HUES6 (cell line): ENCODE data around the gene EFCAB11.

Source experiments
- H3K27ac ChIP-seq: 2 replicates; pipeline ENCODE4 v1.7.0; 2013; ENCODE audit warnings: low read depth, mild to moderate bottlenecking, low read length, inconsistent platforms
- H3K27me3 ChIP-seq: 2 replicates; pipeline ENCODE4 v1.6.1; 2013; ENCODE audit warnings: low read length; ENCODE audit not compliant: control insufficient read depth, insufficient read depth
- H3K36me3 ChIP-seq: 2 replicates; pipeline ENCODE4 v1.6.1; 2013; ENCODE audit warnings: low read length; ENCODE audit not compliant: control insufficient read depth, insufficient read depth
- H3K4me1 ChIP-seq: 2 replicates; pipeline ENCODE4 v1.6.1; 2013; ENCODE audit warnings: low read length; ENCODE audit not compliant: control insufficient read depth, insufficient read depth
- H3K4me3 ChIP-seq: 2 replicates; pipeline ENCODE4 v1.5.1; 2013; ENCODE audit warnings: low read depth, low read length
- H3K9ac ChIP-seq: one replicate; pipeline ENCODE4 v1.6.1; 2013; ENCODE audit warnings: mild to moderate bottlenecking, low read length
- H3K9me3 ChIP-seq: 2 replicates; pipeline ENCODE4 v1.6.1; 2013; ENCODE audit warnings: low read depth, low read length; ENCODE audit not compliant: control insufficient read depth, insufficient read depth

EFCAB11 gene

GRCh38 chr14:89767131-89767530 is 187.4 kb downstream of the EFCAB11 start:
- Histone ChIP-seq H3K27me3 (no peaks in the 10 kb centered on the region), H3K4me3 (no peak overlapping the region), H3K4me1 (peaks cover 14% of the 10 kb centered on the region), H3K9me3 (0 out of 2 replicates have a peak, but pooled peaks cover 2% of the 10 kb centered on the region), H3K27ac (no peak overlapping the region), H3K36me3 (no peaks in the 10 kb centered on the region), H3K9ac (no peak overlapping the region)

- 0 out of 2 replicates have a peak, but pooled peaks cover 2% of the 10 kb centered on the region for H3K9me3 ChIP-seq
- H3K36me3 ChIP-seq, result no peaks in the 10 kb centered on the region
- H3K27ac ChIP-seq, result no peak overlapping the region
- no peaks in the 10 kb centered on the region for H3K4me1 ChIP-seq
- no peaks in the 10 kb centered on the region for H3K27me3 ChIP-seq
- no peak overlapping the region for H3K9ac ChIP-seq
- no peak overlapping the region for H3K4me3 ChIP-seq
Measured at GRCh38 chr14:89765346-89765745, 189.2 kb downstream of the EFCAB11 start.

GRCh38 chr14:89760086-89760485 is 194.4 kb downstream of the EFCAB11 start:
- H3K4me1 ChIP-seq, result no peaks in the 10 kb centered on the region
- H3K4me3 ChIP-seq, result no peak overlapping the region
- H3K27ac ChIP-seq, result no peak overlapping the region
- no peak overlapping the region for H3K9ac ChIP-seq
- H3K36me3 ChIP-seq, result no peaks in the 10 kb centered on the region
- H3K27me3 ChIP-seq, result no peaks in the 10 kb centered on the region
- peaks cover 6% of the 10 kb centered on the region for H3K9me3 ChIP-seq

GRCh38 chr14:89757313-89757939 is 197.1 kb downstream of the EFCAB11 start:
- Histone ChIP-seq H3K9me3 (peaks cover 8% of the 10 kb centered on the region), H3K27me3 (no peaks in the 10 kb centered on the region), H3K4me1 (no peaks in the 10 kb centered on the region), H3K27ac (no peak overlapping the region), H3K36me3 (no peaks in the 10 kb centered on the region), H3K4me3 (no peak overlapping the region), H3K9ac (no peak overlapping the region)

GRCh38 chr14:89755816-89756215 is 198.7 kb downstream of the EFCAB11 start:
- no peak overlapping the region for H3K9ac ChIP-seq

GRCh38 chr14:89753828-89754412 is 200.6 kb downstream of the EFCAB11 start:
- Histone ChIP-seq H3K27me3 (no peaks in the 10 kb centered on the region), H3K4me3 (no peak overlapping the region), H3K9me3 (peaks cover 8% of the 10 kb centered on the region), H3K36me3 (no peaks in the 10 kb centered on the region), H3K27ac (no peak overlapping the region), H3K9ac (no peak overlapping the region), H3K4me1 (no peaks in the 10 kb centered on the region)

More at GRCh38 chr14:89755816-89756215, 198.7 kb downstream of the EFCAB11 start:
- no peaks in the 10 kb centered on the region for H3K36me3 ChIP-seq
- H3K27me3 ChIP-seq, result no peaks in the 10 kb centered on the region
- H3K4me3 ChIP-seq, result no peak overlapping the region
- H3K27ac ChIP-seq, result no peak overlapping the region
- no peaks in the 10 kb centered on the region for H3K4me1 ChIP-seq
- H3K9me3 ChIP-seq, result peaks cover 8% of the 10 kb centered on the region

- no peaks in the 10 kb centered on the region for H3K27me3 ChIP-seq
- no peaks in the 10 kb centered on the region for H3K4me1 ChIP-seq
- no peak overlapping the region for H3K9ac ChIP-seq
- no peak overlapping the region for H3K4me3 ChIP-seq
- H3K36me3 ChIP-seq, result no peaks in the 10 kb centered on the region
- peaks cover 15% of the 10 kb centered on the region for H3K9me3 ChIP-seq
- no peak overlapping the region for H3K27ac ChIP-seq
Measured at GRCh38 chr14:89750908-89751392, 203.6 kb downstream of the EFCAB11 start.

GRCh38 chr14:89750281-89750755 is 204.2 kb downstream of the EFCAB11 start:
- no peak overlapping the region for H3K4me3 ChIP-seq
- no peak overlapping the region for H3K27ac ChIP-seq
- no peak overlapping the region for H3K9ac ChIP-seq
- peaks cover 10% of the 10 kb centered on the region; the same call in 1 of the 2 replicates for H3K9me3 ChIP-seq
- no peaks in the 10 kb centered on the region for H3K36me3 ChIP-seq
- no peaks in the 10 kb centered on the region for H3K27me3 ChIP-seq
- no peaks in the 10 kb centered on the region for H3K4me1 ChIP-seq

GRCh38 chr14:89748004-89748403 is 206.5 kb downstream of the EFCAB11 start:
- Histone ChIP-seq H3K27me3 (no peaks in the 10 kb centered on the region), H3K27ac (no peak overlapping the region), H3K4me3 (no peak overlapping the region), H3K9ac (no peak overlapping the region), H3K36me3 (no peaks in the 10 kb centered on the region), H3K4me1 (no peaks in the 10 kb centered on the region), H3K9me3 (peaks cover 14% of the 10 kb centered on the region; the same call in 1 of the 2 replicates)

- Histone ChIP-seq H3K4me1 (no peaks in the 10 kb centered on the region), H3K27me3 (no peaks in the 10 kb centered on the region), H3K27ac (no peak overlapping the region), H3K9ac (no peak overlapping the region), H3K9me3 (peaks cover 22% of the 10 kb centered on the region), H3K36me3 (no peaks in the 10 kb centered on the region), H3K4me3 (no peak overlapping the region)
Measured at GRCh38 chr14:89747126-89747525, 207.4 kb downstream of the EFCAB11 start.

- Histone ChIP-seq H3K9ac (no peak overlapping the region), H3K27ac (no peak overlapping the region), H3K4me1 (no peaks in the 10 kb centered on the region), H3K4me3 (no peak overlapping the region), H3K9me3 (peaks cover 27% of the 10 kb centered on the region), H3K27me3 (no peaks in the 10 kb centered on the region), H3K36me3 (no peaks in the 10 kb centered on the region)
Measured at GRCh38 chr14:89746654-89747053, 207.9 kb downstream of the EFCAB11 start.
